ENCODE measurements around the gene RBM11.
"Not testable (repeated sequence)": the region's sequence is repeated elsewhere in the genome, so short reads cannot be mapped to it uniquely, and the experiment has no call there.

RBM11 gene, protein sequence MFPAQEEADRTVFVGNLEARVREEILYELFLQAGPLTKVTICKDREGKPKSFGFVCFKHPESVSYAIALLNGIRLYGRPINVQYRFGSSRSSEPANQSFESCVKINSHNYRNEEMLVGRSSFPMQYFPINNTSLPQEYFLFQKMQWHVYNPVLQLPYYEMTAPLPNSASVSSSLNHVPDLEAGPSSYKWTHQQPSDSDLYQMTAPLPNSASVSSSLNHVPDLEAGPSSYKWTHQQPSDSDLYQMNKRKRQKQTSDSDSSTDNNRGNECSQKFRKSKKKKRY

GRCh38 chr21:14215971-14216641 is at the start of gene RBM11:
RBM11 (plus strand) TSS chr21:14216157; CDS start chr21:14216187, 30 bp downstream.
- Histone ChIP-seq H3K36me3 (ENCODE audit: insufficient read depth, low read length) (peaks cover 23% of the 10 kb centered on the region), H3K4me3 (peak within 1 kb of the TSS; percentile 96), H3K9me3 (ENCODE audit: low read depth, low read length) (no peaks in the 10 kb centered on the region), H3K27ac (peak within 1 kb of the TSS; percentile 97), H3K9ac (ENCODE audit: insufficient read length) (peak within 1 kb of the TSS; percentile 82)
- DNase-seq (ENCODE audit: low read depth, low spot score) = no peak
- TF ChIP-seq FOXP2 (optimal IDR thresholded peaks at IDR 0.05; ENCODE audit: control extremely low read depth, extremely low read length, insufficient read depth) (no peak), POLR2AphosphoS5 (IDR thresholded peaks at IDR 0.05; ENCODE audit: borderline replicate concordance, low read depth, low read length) (peak; percentile 70), EZH2 (IDR thresholded peaks at IDR 0.05) (no peak)

- DNase-seq (ENCODE audit: low read depth, low spot score); H3K9ac ChIP-seq (ENCODE audit: insufficient read length); H3K4me3 ChIP-seq; H3K27ac ChIP-seq; H3K9me3 ChIP-seq (ENCODE audit: low read depth, low read length): not testable (repeated sequence)
- H3K36me3 ChIP-seq (ENCODE audit: insufficient read depth, low read length) = peaks cover 15% of the 10 kb centered on the region
Measured at GRCh38 chr21:14166463-14167223, 49.3 kb upstream of the RBM11 start.

DNA sequence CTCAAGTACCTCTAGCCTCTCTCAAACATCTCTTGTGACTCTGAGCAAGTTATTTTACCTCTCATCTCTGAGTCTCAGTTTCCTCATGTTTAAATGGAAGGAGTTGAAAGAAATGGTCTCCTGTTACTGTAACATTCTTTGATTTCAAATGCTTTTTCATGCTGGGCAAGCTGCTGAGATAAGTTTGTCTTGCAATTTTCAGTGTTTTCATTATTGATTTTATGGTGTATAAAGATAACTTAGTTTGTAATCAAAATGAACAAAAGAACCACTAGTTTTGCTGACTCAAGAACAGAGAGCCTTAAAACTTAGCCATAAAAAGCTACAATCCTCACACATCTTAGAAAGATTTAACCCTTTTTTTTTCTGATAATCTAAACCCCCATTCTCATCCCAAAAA is 9.7 kb upstream of the RBM11 start:
- H3K27ac ChIP-seq = peak overlapping the region; percentile 97
- H3K36me3 ChIP-seq (ENCODE audit: insufficient read depth, low read length) = 0 out of 2 replicates have a peak, but pooled peaks cover 3% of the 10 kb centered on the region
- DNase-seq (ENCODE audit: low read depth, low spot score) = no peak
- no peaks in the 10 kb centered on the region for H3K9me3 ChIP-seq (ENCODE audit: low read depth, low read length)
- peak overlapping the region; percentile 78 for H3K4me3 ChIP-seq
- H3K9ac ChIP-seq (ENCODE audit: insufficient read length) = peak overlapping the region; percentile 79
- TF ChIP-seq EZH2 (IDR thresholded peaks at IDR 0.05) (no peak), POLR2AphosphoS5 (IDR thresholded peaks at IDR 0.05; ENCODE audit: borderline replicate concordance, low read depth, low read length) (no peak), FOXP2 (optimal IDR thresholded peaks at IDR 0.05; ENCODE audit: control extremely low read depth, extremely low read length, insufficient read depth) (no peak)

DNA sequence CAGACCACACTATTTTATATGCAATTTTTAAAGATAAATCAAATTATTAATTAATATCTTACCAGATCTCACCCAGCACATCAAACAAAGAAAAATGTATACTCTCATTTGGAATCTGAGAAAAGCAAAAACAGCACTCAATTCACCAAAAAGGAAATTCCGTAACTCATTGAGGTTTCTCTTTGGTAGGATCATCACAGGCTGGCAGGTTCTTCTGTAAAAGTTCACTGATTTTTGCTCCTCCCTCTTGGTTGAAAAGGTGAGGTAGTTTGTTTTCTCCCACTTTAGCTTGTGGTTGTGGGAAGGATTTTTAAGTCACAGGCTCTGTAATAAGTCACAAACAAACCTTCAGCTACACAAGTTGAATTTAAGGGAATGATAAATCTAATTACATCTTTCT is 5.2 kb upstream of the RBM11 start, which contains the start of gene LIPI:
LIPI (minus strand) TSS at position 218 of the 400 bp plus-strand sequence; CDS start at position 108, 110 bp downstream.
- TF ChIP-seq EZH2 (IDR thresholded peaks at IDR 0.05) (no peak), POLR2AphosphoS5 (IDR thresholded peaks at IDR 0.05; ENCODE audit: borderline replicate concordance, low read depth, low read length) (peak; percentile 33; the same call in 1 of the 2 replicates), FOXP2 (optimal IDR thresholded peaks at IDR 0.05; ENCODE audit: control extremely low read depth, extremely low read length, insufficient read depth) (no peak)

GRCh38 chr21:14213164-14213563 is 2.8 kb upstream of the RBM11 start:
- peak overlapping the region; percentile 97 for H3K27ac ChIP-seq
- TF ChIP-seq EZH2 (IDR thresholded peaks at IDR 0.05) = no peak
- TF ChIP-seq POLR2AphosphoS5 (IDR thresholded peaks at IDR 0.05; ENCODE audit: borderline replicate concordance, low read depth, low read length) = peak; percentile 59; the same call in 1 of the 2 replicates
- DNase-seq (ENCODE audit: low read depth, low spot score) = no peak

More for the DNA sequence above, 5.2 kb upstream of the RBM11 start, which contains the start of gene LIPI:
- Histone ChIP-seq H3K36me3 (ENCODE audit: insufficient read depth, low read length) (no peaks in the 10 kb centered on the region), H3K4me3 (peak within 1 kb of the TSS; percentile 78), H3K9ac (ENCODE audit: insufficient read length) (peak within 1 kb of the TSS; percentile 79), H3K9me3 (ENCODE audit: low read depth, low read length) (no peaks in the 10 kb centered on the region), H3K27ac (peak within 1 kb of the TSS; percentile 97)
- DNase-seq (ENCODE audit: low read depth, low spot score) = no peak

DNA sequence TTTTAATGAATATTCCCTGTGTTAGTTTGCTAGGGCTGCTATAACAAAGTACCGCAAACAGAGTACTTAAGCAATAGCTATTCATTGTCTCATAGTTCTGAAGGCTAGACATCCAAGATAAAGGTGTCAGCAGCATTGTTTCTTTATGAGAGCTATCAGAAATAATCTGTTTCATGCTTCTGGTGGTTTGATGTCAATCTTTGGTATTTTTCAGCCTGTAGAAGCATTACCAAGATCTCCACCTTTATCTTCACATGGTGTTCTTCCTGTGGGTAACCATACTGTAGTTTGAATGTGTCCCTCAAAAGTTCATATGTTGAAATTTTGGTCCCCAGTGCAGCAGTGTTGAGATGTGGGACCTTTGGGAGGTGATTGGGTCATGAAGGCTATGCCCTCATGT is 7.4 kb downstream of the RBM11 start:
- no peak for TF ChIP-seq FOXP2 (optimal IDR thresholded peaks at IDR 0.05; ENCODE audit: control extremely low read depth, extremely low read length, insufficient read depth)
- TF ChIP-seq POLR2AphosphoS5 (IDR thresholded peaks at IDR 0.05; ENCODE audit: borderline replicate concordance, low read depth, low read length) = no peak
- no peak for TF ChIP-seq EZH2 (IDR thresholded peaks at IDR 0.05)
- Histone ChIP-seq H3K4me3 (no peak overlapping the region), H3K27ac (no peak overlapping the region), H3K9ac (ENCODE audit: insufficient read length) (no peak overlapping the region), H3K9me3 (ENCODE audit: low read depth, low read length) (no peaks in the 10 kb centered on the region), H3K36me3 (ENCODE audit: insufficient read depth, low read length) (peaks cover 81% of the 10 kb centered on the region)
- no peak for DNase-seq (ENCODE audit: low read depth, low spot score)

More at GRCh38 chr21:14213164-14213563, 2.8 kb upstream of the RBM11 start:
- H3K9ac ChIP-seq (ENCODE audit: insufficient read length) = no peak overlapping the region
- peaks cover 4% of the 10 kb centered on the region; the same call in 1 of the 2 replicates for H3K36me3 ChIP-seq (ENCODE audit: insufficient read depth, low read length)
- peak overlapping the region; percentile 23; the same call in 1 of the 2 replicates for H3K4me3 ChIP-seq
- H3K9me3 ChIP-seq (ENCODE audit: low read depth, low read length) = no peaks in the 10 kb centered on the region

- Histone ChIP-seq H3K36me3 (ENCODE audit: insufficient read depth, low read length) (peaks cover 29% of the 10 kb centered on the region), H3K4me3 (no peak overlapping the region), H3K27ac (no peak overlapping the region), H3K9ac (ENCODE audit: insufficient read length) (no peak overlapping the region), H3K9me3 (ENCODE audit: low read depth, low read length) (no peaks in the 10 kb centered on the region)
- no peak for DNase-seq (ENCODE audit: low read depth, low spot score)
- no peak for TF ChIP-seq POLR2AphosphoS5 (IDR thresholded peaks at IDR 0.05; ENCODE audit: borderline replicate concordance, low read depth, low read length)
- no peak for TF ChIP-seq FOXP2 (optimal IDR thresholded peaks at IDR 0.05; ENCODE audit: control extremely low read depth, extremely low read length, insufficient read depth)
- no peak for TF ChIP-seq EZH2 (IDR thresholded peaks at IDR 0.05)
Measured at GRCh38 chr21:14229399-14229798, 13.4 kb downstream of the RBM11 start.

- Histone ChIP-seq H3K4me3 (no peak overlapping the region), H3K36me3 (ENCODE audit: insufficient read depth, low read length) (no peaks in the 10 kb centered on the region), H3K27ac (no peak overlapping the region), H3K9me3 (ENCODE audit: low read depth, low read length) (no peaks in the 10 kb centered on the region), H3K9ac (ENCODE audit: insufficient read length) (no peak overlapping the region)
- no peak for DNase-seq (ENCODE audit: low read depth, low spot score)
- TF ChIP-seq FOXP2 (optimal IDR thresholded peaks at IDR 0.05; ENCODE audit: control extremely low read depth, extremely low read length, insufficient read depth) (no peak), EZH2 (IDR thresholded peaks at IDR 0.05) (no peak), POLR2AphosphoS5 (IDR thresholded peaks at IDR 0.05; ENCODE audit: borderline replicate concordance, low read depth, low read length) (no peak)
Measured at GRCh38 chr21:14235101-14235500, 19.1 kb downstream of the RBM11 start.

Measured in SK-N-MC (cell line).